NCI-H128 (cell line): Measurements from ENCODE around the gene IFT20.

Source experiments
- DNase-seq: peaks from one replicate; lab custom pipeline; 2025; ENCODE audit not compliant: unreplicated experiment; lab: John Stamatoyannopoulos, UW

IFT20 gene

GRCh38 chr17:28335201-28335958 is at the start of gene IFT20, which contains the start of gene TNFAIP1:
TSS of gene IFT20 (minus strand) at chr17:28335472. CDS start at chr17:28331985, 3,487 bp downstream.
TSS of gene TNFAIP1 (plus strand) at chr17:28335761. CDS start at chr17:28339522, 3,761 bp downstream.
- peak; percentile 93 for DNase-seq

DNA sequence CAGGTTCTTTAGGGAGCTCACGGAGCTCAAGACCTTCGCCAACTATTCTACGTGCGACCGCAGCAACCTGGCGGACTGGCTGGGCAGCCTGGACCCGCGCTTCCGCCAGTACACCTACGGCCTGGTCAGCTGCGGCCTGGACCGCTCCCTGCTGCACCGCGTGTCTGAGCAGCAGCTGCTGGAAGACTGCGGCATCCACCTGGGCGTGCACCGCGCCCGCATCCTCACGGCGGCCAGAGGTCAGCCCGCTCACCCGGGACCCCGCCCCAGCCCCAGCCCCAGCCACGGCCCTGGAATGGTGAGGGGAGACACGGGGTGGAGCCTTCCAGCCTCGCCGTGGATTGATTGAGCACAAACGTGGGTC is 49.7 kb upstream of the IFT20 start:
- DNase-seq, result no peak

DNA sequence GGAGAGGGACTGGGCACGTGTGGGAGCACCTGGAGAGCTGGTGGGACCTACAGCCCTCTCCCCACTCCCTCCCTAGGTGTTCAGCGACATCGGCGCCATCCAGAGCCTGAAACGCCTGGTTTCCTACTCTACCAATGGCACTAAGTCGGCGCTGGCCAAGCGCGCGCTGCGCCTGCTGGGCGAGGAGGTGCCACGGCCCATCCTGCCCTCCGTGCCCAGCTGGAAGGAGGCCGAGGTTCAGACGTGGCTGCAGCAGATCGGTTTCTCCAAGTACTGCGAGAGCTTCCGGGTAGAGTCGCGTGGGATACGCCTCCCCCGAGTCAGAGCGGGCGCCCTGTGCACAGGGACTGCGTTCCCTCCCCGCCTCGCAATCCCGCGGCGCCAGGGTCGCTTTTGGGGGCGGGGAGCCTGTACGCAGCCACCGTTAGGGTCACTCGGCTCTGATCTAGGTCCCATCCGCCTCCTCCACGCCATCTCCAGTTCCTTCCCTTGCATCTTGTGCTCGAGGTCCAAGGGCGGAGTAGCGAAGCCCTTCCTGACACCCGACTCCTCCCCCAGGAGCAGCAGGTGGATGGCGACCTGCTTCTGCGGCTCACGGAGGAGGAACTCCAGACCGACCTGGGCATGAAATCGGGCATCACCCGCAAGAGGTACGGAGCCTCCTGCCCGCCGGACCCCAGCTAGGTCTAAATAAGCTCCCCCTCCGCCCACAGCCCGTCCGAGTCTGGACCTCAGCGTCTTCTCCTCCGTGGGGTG is 49.2 kb upstream of the IFT20 start:
- no peak for DNase-seq

DNA sequence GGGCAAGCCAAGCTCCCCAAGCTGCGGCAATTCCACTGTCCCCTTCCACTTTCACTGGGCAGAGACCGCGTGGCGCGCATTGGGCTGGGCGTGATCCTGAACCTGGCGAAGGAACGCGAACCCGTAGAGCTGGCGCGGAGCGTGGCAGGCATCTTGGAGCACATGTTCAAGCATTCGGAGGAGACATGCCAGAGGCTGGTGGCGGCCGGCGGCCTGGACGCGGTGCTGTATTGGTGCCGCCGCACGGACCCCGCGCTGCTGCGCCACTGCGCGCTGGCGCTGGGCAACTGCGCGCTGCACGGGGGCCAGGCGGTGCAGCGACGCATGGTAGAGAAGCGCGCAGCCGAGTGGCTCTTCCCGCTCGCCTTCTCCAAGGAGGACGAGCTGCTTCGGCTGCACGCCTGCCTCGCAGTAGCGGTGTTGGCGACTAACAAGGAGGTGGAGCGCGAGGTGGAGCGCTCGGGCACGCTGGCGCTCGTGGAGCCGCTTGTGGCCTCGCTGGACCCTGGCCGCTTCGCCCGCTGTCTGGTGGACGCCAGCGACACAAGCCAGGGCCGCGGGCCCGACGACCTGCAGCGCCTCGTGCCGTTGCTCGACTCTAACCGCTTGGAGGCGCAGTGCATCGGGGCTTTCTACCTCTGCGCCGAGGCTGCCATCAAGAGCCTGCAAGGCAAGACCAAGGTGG is 46.0 kb upstream of the IFT20 start:
- no peak for DNase-seq

DNA sequence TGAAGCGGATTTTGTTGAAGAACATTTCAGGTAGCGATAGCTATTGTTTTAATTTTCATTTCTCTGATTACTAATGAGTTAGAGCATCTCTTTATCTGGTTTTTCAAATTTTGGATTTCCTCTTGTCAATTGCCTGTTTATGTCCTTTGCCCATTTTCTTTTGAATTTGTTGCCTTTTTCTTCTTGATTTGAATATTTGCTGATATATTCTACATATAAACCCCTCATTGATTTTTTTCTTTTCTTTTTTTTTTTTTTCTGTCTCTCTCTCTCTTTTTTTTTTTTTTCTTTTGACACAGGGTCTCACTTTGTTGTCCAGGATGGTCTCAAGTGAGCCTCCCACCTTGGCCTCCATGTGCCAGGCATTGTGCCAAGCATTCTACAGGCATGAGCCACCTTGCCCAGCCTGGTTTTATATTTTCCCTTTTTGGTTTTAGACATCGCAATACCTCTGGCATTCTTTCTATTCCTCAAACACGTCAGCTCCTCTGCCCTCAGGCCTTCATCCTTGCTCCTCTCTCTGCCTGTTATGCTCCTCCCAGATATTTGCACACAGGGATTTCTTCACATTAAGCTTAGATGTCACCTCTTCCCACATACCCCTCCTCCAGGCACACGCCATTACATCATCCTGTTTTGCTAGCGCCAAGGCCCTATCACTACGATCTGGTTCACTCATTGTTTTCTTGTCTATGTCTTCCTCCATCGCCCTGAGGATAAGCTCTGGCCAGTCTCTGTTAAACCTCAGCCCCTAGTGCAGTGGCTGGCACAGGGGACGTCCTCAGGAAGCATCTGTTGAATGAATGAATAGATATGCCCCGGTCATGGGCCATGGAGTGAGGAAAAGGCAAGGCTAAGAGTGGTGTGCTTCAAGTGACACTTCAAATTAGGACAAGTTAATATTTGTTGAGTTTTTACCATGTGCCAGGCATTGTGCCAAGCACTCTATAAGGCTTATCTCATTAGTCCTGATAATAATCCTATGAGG is 44.8 kb upstream of the IFT20 start:
- DNase-seq, result no peak

- no peak for DNase-seq
Measured at GRCh38 chr17:28372945-28373274, 37.6 kb upstream of the IFT20 start.

DNA sequence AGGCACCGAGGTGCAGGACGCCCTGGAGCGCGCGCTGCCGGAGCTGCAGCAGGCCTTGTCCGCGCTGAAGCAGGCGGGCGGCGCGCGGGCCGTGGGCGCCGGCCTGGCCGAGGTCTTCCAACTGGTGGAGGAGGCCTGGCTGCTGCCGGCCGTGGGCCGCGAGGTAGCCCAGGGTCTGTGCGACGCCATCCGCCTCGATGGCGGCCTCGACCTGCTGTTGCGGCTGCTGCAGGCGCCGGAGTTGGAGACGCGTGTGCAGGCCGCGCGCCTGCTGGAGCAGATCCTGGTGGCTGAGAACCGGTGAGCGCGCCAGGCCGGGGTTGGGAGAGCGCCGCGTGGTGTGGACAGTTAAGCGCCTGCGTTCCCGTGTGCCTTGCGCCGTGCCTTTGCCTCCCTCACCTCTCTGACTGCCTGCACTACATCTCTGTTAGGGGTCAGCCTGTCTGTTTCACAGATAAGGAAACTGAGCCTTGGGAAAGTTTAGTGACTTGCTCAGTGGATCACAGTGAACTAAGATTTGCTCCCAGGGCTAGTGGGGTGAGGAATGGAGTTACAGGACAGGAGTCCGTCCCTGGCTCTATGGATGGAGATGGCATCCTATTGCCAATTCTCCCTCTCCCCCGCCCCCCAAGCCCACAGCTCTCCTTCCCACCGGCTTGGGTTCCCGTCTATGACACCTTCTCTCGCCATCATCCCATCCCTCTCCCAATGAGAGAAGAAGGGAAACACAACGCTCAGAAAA is 37.1 kb upstream of the IFT20 start:
- DNase-seq, result no peak

DNA sequence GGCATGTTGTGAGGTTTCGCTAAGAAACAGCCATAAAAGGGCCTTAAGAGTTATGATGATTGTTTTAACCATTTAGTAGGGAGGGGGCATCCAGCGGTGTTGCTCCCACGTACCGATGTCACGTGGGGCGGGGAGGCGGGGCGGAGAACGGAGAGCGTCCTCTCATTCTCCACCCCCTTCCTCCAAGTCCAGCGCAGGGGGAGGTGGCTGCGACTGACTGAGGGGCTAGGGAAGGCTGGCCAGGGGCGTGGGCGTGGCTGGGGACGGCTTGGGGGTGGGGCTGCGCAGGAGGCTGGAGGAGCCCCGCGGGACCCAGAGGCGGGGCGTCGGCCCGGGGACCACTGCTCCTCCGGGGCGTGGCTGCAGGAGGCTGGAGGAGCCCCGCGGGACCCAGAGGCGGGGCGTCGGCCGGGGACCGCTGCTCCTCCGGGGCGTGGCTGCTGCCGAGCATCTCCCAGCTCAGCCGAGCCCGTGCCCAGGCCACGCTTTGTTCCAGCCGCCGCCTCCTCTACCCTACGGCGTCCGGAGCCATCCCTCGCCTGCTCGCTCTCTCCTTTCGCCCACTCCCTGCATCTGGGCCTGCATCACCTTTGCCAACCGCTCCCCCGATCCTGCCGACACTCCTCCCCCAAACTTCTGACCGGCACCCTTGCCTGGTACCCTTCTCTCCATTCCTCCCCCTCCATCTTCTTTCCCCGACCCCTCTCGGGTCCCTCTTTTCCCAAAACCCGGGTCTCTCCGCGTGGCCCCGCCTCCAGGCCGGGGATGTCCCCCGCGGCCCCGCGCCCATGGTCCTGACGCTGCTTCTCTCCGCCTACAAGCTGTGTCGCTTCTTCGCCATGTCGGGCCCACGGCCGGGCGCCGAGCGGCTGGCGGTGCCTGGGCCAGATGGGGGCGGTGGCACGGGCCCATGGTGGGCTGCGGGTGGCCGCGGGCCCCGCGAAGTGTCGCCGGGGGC is 36.3 kb upstream of the IFT20 start, which contains the start of gene SARM1:
TSS of gene SARM1 (plus strand) at position 450 of the 958 bp plus-strand sequence. CDS start at position 789, 339 bp downstream.
- DNase-seq, result peak; percentile 60

- no peak for DNase-seq
Measured at GRCh38 chr17:28370744-28371103, 35.5 kb upstream of the IFT20 start.

DNA sequence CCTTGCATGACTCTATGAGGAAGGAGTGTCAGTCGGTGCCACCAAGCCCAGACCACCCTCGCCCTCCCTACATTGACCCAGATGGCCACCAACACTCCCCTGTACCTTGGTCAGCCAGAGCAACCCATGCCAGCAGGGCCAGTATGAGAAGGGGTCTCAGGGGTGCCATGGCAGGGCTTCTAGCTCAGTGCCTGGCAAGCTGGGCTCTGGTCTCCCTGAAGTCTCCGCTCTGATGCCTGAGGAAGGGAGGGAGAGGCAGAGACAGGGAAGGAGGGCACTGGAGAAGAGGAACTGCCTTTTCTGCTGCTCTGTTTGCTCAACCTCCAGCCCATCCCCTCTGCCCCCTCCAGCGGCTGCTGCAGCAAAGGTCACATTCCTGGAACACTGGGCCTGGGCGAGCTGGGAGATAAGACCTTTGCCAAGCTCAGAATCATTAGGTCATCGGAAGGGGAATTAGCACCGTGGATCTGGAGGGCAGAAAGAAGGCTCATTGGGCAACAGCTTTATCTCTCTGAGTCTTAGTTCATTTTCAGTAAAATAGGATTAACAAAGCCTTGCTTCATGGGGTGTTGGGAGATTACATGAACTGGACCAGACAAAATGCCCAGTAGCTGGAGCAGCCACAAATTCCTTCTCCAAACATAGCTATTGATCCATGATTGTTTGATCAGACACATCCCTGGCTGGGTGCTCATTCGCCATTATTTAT is 34.9 kb upstream of the IFT20 start, which contains the start of gene VTN:
TSS of gene VTN (minus strand) at position 273 of the 709 bp plus-strand sequence. CDS start at position 169, 104 bp downstream.
- DNase-seq, result no peak

DNA sequence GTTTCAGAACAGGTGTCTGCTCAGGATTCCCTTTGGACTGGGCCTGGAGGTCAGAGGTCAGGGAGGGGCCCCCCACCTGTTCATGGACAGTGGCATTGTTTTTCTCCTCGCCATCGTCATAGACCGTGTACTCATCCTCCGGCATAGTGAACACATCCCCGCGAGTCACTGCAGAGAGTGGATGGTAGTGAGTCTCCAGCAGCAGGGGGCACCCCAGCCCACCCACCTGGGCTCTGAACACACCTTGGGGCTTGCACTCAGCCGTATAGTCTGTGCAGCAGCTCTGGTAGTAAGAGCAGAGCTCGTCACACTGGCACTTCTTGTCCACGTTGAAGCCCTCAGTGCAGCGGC is 34.4 kb upstream of the IFT20 start:
- no peak for DNase-seq

GRCh38 chr17:28368915-28369683 is 33.8 kb upstream of the IFT20 start:
- DNase-seq, result no peak

- DNase-seq, result no peak
Measured at GRCh38 chr17:28368306-28368831, 33.1 kb upstream of the IFT20 start.

- no peak for DNase-seq
Measured at GRCh38 chr17:28367641-28368305, 32.5 kb upstream of the IFT20 start.

DNA sequence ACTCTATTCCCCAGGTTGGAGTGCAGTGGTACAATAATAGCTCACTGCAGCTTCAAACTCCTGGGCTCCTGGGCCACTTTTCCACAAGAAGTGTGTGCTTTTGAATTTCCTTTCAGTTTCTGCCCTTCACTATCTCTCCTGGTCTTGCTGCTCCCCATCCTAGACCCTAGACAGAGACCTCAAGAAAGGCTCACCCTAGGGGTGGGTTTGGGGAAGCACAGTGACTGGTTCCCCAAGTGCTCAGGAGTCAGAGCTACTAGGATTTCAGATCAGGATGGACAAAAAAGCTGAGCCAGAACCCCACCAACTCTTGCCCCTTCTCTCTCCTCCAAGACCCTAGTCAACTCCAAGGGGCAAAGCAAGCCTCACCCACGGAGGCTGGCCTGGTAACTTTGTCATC is 31.3 kb upstream of the IFT20 start:
- DNase-seq, result no peak

GRCh38 chr17:28365487-28365886 is 30.2 kb upstream of the IFT20 start:
- no peak for DNase-seq
